H9 (cell line): Measurements from ENCODE around the gene GRIN2D. TPM values are rescaled to one million over a fixed set of nuclear protein-coding genes. Genes with fewer than 3 reads are reported as not detected.
A peak's percentile ranks its signal among the peaks of the same experiment; 100 is the strongest.

ENCODE experiments used
- DNase-seq: peaks from one replicate; pipeline ENCODE4 v3.0.0-alpha.2; 2017
- H2AFZ ChIP-seq: one replicate; pipeline ENCODE4 v1.6.1; 2013; ENCODE audit warnings: mild to moderate bottlenecking, low read length, control low read depth, moderate library complexity
- H2AK5ac ChIP-seq: 2 replicates; pipeline ENCODE4 v1.6.1; 2013; ENCODE audit warnings: low read length, control low read depth, mixed read lengths; ENCODE audit not compliant: insufficient read length
- H2BK120ac ChIP-seq: one replicate; pipeline ENCODE4 v1.6.1; 2013; ENCODE audit warnings: low read depth, mild to moderate bottlenecking, low read length, control low read depth, inconsistent platforms; ENCODE audit not compliant: poor library complexity, severe bottlenecking
- H2BK12ac ChIP-seq: 2 replicates; pipeline ENCODE4 v1.6.1; 2013; ENCODE audit warnings: low read length, control low read depth, mixed read lengths, low read depth; ENCODE audit not compliant: insufficient read length
- H2BK15ac ChIP-seq: 2 replicates; pipeline ENCODE4 v1.6.1; 2013; ENCODE audit warnings: low read depth, low read length, control low read depth
- H2BK20ac ChIP-seq: one replicate; pipeline ENCODE4 v1.6.1; 2013; ENCODE audit warnings: low read depth, mild to moderate bottlenecking, low read length, control low read depth, inconsistent platforms; ENCODE audit not compliant: poor library complexity, severe bottlenecking
- H2BK5ac ChIP-seq: 2 replicates; pipeline ENCODE4 v1.6.1; 2013; ENCODE audit warnings: low read length, control low read depth, mixed read lengths; ENCODE audit not compliant: insufficient read length
- H3K14ac ChIP-seq: 2 replicates; pipeline ENCODE4 v1.6.1; 2013; ENCODE audit warnings: low read length, control low read depth; ENCODE audit not compliant: insufficient read depth
- H3K18ac ChIP-seq: 2 replicates; pipeline ENCODE4 v1.6.1; 2013; ENCODE audit warnings: low read depth, mild to moderate bottlenecking, mixed read lengths, low read length, control low read depth; ENCODE audit not compliant: insufficient read length
- H3K23ac ChIP-seq: 2 replicates; pipeline ENCODE4 v1.6.1; 2013; ENCODE audit warnings: low read length, control low read depth, mixed read lengths, low read depth; ENCODE audit not compliant: insufficient read length
- H3K23me2 ChIP-seq: 2 replicates; pipeline ENCODE4 v1.6.1; 2013; ENCODE audit warnings: low read depth, mild to moderate bottlenecking, mixed read lengths, low read length, control low read depth; ENCODE audit not compliant: insufficient read length, poor library complexity, severe bottlenecking
- H3K27ac ChIP-seq: 2 replicates; pipeline ENCODE4 v1.5.1; 2013; ENCODE audit warnings: low read length, control low read depth, mixed read lengths, low read depth; ENCODE audit not compliant: insufficient read length
- H3K27me3 ChIP-seq: 2 replicates; pipeline ENCODE4 v1.6.1; 2013; ENCODE audit warnings: low read length, control low read depth, inconsistent platforms; ENCODE audit not compliant: insufficient read depth
- H3K4ac ChIP-seq: 2 replicates; pipeline ENCODE4 v1.6.1; 2013; ENCODE audit warnings: low read depth, mild to moderate bottlenecking, control low read depth, inconsistent platforms, low read length, moderate library complexity
- H3K4me1 ChIP-seq: 2 replicates; pipeline ENCODE4 v1.6.1; 2013; ENCODE audit warnings: low read length, control low read depth, inconsistent platforms; ENCODE audit not compliant: insufficient read depth
- H3K4me2 ChIP-seq: 2 replicates; pipeline ENCODE4 v1.6.1; 2013; ENCODE audit warnings: low read length, control low read depth, mixed read lengths; ENCODE audit not compliant: insufficient read length, insufficient read depth
- H3K56ac ChIP-seq: 2 replicates; pipeline ENCODE4 v1.6.1; 2013; ENCODE audit warnings: low read depth, mild to moderate bottlenecking, mixed read lengths, low read length, control low read depth; ENCODE audit not compliant: insufficient read length
- H3K79me1 ChIP-seq: 2 replicates; pipeline ENCODE4 v1.6.1; 2013; ENCODE audit warnings: low read depth, mild to moderate bottlenecking, moderate library complexity, low read length, control low read depth, inconsistent platforms; ENCODE audit not compliant: insufficient read depth, poor library complexity, severe bottlenecking
- H3K79me2 ChIP-seq: 2 replicates; pipeline ENCODE4 v1.6.1; 2013; ENCODE audit warnings: low read length, control low read depth, inconsistent platforms; ENCODE audit not compliant: insufficient read depth
- H3K9ac ChIP-seq: 2 replicates; pipeline ENCODE4 v1.6.1; 2013; ENCODE audit warnings: low read length, control low read depth, mixed read lengths; ENCODE audit not compliant: insufficient read length; ENCODE audit errors: extremely low read depth
- H3K9me3 ChIP-seq: one replicate; pipeline ENCODE4 v1.6.1; 2013; ENCODE audit warnings: low read depth, low read length, inconsistent platforms; ENCODE audit not compliant: control insufficient read depth
- H3T11ph ChIP-seq: one replicate; pipeline ENCODE4 v1.6.1; 2013; ENCODE audit warnings: mild to moderate bottlenecking, low read length, control low read depth, inconsistent platforms
- H4K20me1 ChIP-seq: one replicate; pipeline ENCODE4 v1.6.1; 2013; ENCODE audit not compliant: control insufficient read depth, insufficient read length, insufficient read depth
- H4K5ac ChIP-seq: 2 replicates; pipeline ENCODE4 v1.6.1; 2013; ENCODE audit warnings: low read depth, mild to moderate bottlenecking, mixed read lengths, low read length, control low read depth; ENCODE audit not compliant: insufficient read length
- H4K8ac ChIP-seq: replicated peaks from 2 replicates; pipeline ENCODE4 v1.6.1; 2013; ENCODE audit warnings: low read length, control low read depth, mixed read lengths, low read depth; ENCODE audit not compliant: insufficient read length
- H4K91ac ChIP-seq: 2 replicates; pipeline ENCODE4 v1.6.1; 2013; ENCODE audit warnings: low read depth, mild to moderate bottlenecking, moderate library complexity, mixed read lengths, low read length, control low read depth; ENCODE audit not compliant: insufficient read length
- H3K27ac Mint-ChIP-seq, 3 experiments: 2 replicates in 2 of 3; 3 replicates in 1 of 3; pipeline ENCODE4 v1.8.0; 2020 to 2021; ENCODE audit warnings: mixed read lengths in 3 of 3, mild to moderate bottlenecking in 1 of 3, moderate library complexity in 1 of 3
- H3K27me3 Mint-ChIP-seq: 2 replicates; pipeline ENCODE4 v1.8.0; 2021; ENCODE audit warnings: low read depth, mild to moderate bottlenecking, moderate library complexity, mixed read lengths
- H3K36me3 Mint-ChIP-seq, 3 experiments: 2 replicates in 2 of 3; 3 replicates in 1 of 3; pipeline ENCODE4 v1.8.0; 2020 to 2021; ENCODE audit warnings: low read depth in 3 of 3, mixed read lengths in 3 of 3; ENCODE audit not compliant: insufficient read depth in 1 of 3
- H3K4me1 Mint-ChIP-seq, 2 experiments: 2 replicates each; pipeline ENCODE4 v1.8.0; 2020; ENCODE audit warnings: mixed read lengths in 2 of 2
- H3K4me3 Mint-ChIP-seq, 2 experiments: 2 replicates in 1 of 2; 3 replicates in 1 of 2; pipeline ENCODE4 v1.8.0; 2020 to 2021; ENCODE audit warnings: mild to moderate bottlenecking in 2 of 2, mixed read lengths in 2 of 2, moderate library complexity in 1 of 2
- H3K9me3 Mint-ChIP-seq, 2 experiments: 2 replicates in 1 of 2; 3 replicates in 1 of 2; pipeline ENCODE4 v1.8.0; 2020; ENCODE audit warnings: mild to moderate bottlenecking in 2 of 2, mixed read lengths in 2 of 2, moderate library complexity in 1 of 2
- CTCF ChIP-seq: fragments of 200-600 bp; sonication (generic); conservative IDR thresholded peaks from 3 replicates; pipeline ENCODE4 v1.8.0; 2021; ENCODE audit warnings: antibody characterized with exemption, mild to moderate bottlenecking
- WGBS: extraction: QIAGEN DNeasy Blood & Tissue Kit; methylation state at CpG from one replicate; pipeline ENCODE4 v1.1.7; 2013; ENCODE audit warnings: missing lambda C conversion rate, low lambda C conversion rate, mixed read lengths; ENCODE audit not compliant: insufficient read length; ENCODE audit errors: extremely low coverage; 5-methylcytosine and 5-hydroxymethylcytosine counted together
- total RNA-seq: library from RNA; stranded (reverse); gene quantifications from 2 replicates; pipeline ENCODE4 v1.2.1, GENCODE V29; 2021

GRIN2D gene
- total RNA-seq, 1 experiment from 2014 or later, result 5.9 TPM

GRCh38 chr19:48348045-48348444, 45.4 kb upstream of the GRIN2D start:
- no peak overlapping the region for H2BK12ac ChIP-seq
- H3K79me2 ChIP-seq, result no peaks in the 10 kb centered on the region
- H3K27me3 ChIP-seq, result no peaks in the 10 kb centered on the region
- H3K23ac ChIP-seq, result no peak overlapping the region
- peak overlapping the region in 1 of 3 experiments; percentile 5; a peak in 1 of 7 replicates for H3K27ac Mint-ChIP-seq
- no CpG with 5 or more reads among the region's 5 CpGs for WGBS
- H4K91ac ChIP-seq, result no peak overlapping the region
- no peaks in the 10 kb centered on the region for H4K20me1 ChIP-seq
- no peaks in the 10 kb centered on the region for H3K9me3 Mint-ChIP-seq
- H4K5ac ChIP-seq, result no peak overlapping the region
- no peak overlapping the region for H3T11ph ChIP-seq
- H3K27me3 Mint-ChIP-seq, result no peaks in the 10 kb centered on the region
- no peak overlapping the region for H3K27ac ChIP-seq
- no peak overlapping the region for H3K4me3 Mint-ChIP-seq
- H3K4me1 ChIP-seq, result no peaks in the 10 kb centered on the region
- H3K4ac ChIP-seq, result no peak overlapping the region
- H3K36me3 Mint-ChIP-seq, result peaks cover 0 to 4% (median 0%) of the 10 kb centered on the region in 3 experiments; a peak in 1 of 7 replicates
- H2AK5ac ChIP-seq, result no peak overlapping the region
- H3K14ac ChIP-seq, result no peak overlapping the region
- H3K79me1 ChIP-seq, result no peaks in the 10 kb centered on the region
- no peak overlapping the region for H3K56ac ChIP-seq
- H2BK120ac ChIP-seq, result no peak overlapping the region
- H3K9ac ChIP-seq, result no peak overlapping the region
- H3K4me1 Mint-ChIP-seq, result peaks cover 2 to 3% of the 10 kb centered on the region in 2 experiments; a peak in 3 of 4 replicates
- H3K4me2 ChIP-seq, result no peak overlapping the region
- no peak overlapping the region for H4K8ac ChIP-seq
- H3K18ac ChIP-seq, result no peak overlapping the region
- TF ChIP-seq CTCF, result no peak
- no peak overlapping the region for H2AFZ ChIP-seq
- no peaks in the 10 kb centered on the region for H3K9me3 ChIP-seq
- H3K23me2 ChIP-seq, result no peaks in the 10 kb centered on the region
- no peak overlapping the region for H2BK20ac ChIP-seq
- no peak overlapping the region for H2BK15ac ChIP-seq
- no peak for DNase-seq
- no peak overlapping the region for H2BK5ac ChIP-seq
